ENCODE results near the gene HDAC7. TPM values are rescaled to one million over a fixed set of nuclear protein-coding genes. Genes with fewer than 3 reads are reported as not detected.
"Not testable (repeated sequence)": the region's sequence is repeated elsewhere in the genome, so short reads cannot be mapped to it uniquely, and the experiment has no call there.

The HDAC7 gene
- total and polyA plus RNA-seq, 4 donors: 13.5 to 64.2 (median 32.0) TPM

- Histone ChIP-seq H3K36me3 (ENCODE audit: control insufficient read depth, insufficient read depth, low read length) (no peaks in the 10 kb centered on the region), H3K27ac (ENCODE audit: low read depth, low read length) (no peak overlapping the region), H3K4me1 (ENCODE audit: control insufficient read depth, insufficient read depth, low read length) (peaks cover 4% of the 10 kb centered on the region), H3K27me3 (ENCODE audit: control insufficient read depth, insufficient read depth, low read length) (no peaks in the 10 kb centered on the region), H3K4me3 (ENCODE audit: low read depth, low read length) (no peak overlapping the region), H3K9me3 (ENCODE audit: control insufficient read depth, insufficient read depth, low read length) (no peaks in the 10 kb centered on the region)
- DNase-seq (ENCODE audit: low read depth in 4 of 6, low spot score in 6 of 6): no peak
- 48% methylated on average over 7 of the region's 12 CpGs for WGBS (ENCODE audit: insufficient coverage)
Observed at GRCh38 chr12:47850153-47851084, 30.7 kb upstream of the HDAC7 start.

GRCh38 chr12:47849261-47849660, 29.6 kb upstream of the HDAC7 start:
- H3K9me3 ChIP-seq (ENCODE audit: control insufficient read depth, insufficient read depth, low read length): no peaks in the 10 kb centered on the region
- no peaks in the 10 kb centered on the region for H3K27me3 ChIP-seq (ENCODE audit: control insufficient read depth, insufficient read depth, low read length)
- no peak overlapping the region for H3K27ac ChIP-seq (ENCODE audit: low read depth, low read length)
- H3K4me3 ChIP-seq (ENCODE audit: low read depth, low read length): no peak overlapping the region
- H3K4me1 ChIP-seq (ENCODE audit: control insufficient read depth, insufficient read depth, low read length): peaks cover 4% of the 10 kb centered on the region
- H3K36me3 ChIP-seq (ENCODE audit: control insufficient read depth, insufficient read depth, low read length): no peaks in the 10 kb centered on the region
- 50% methylated on average over 1 of the region's 5 CpGs for WGBS (ENCODE audit: insufficient coverage)
- no peak for DNase-seq (ENCODE audit: low read depth in 4 of 6, low spot score in 6 of 6)

GRCh38 chr12:47848853-47849252, 29.1 kb upstream of the HDAC7 start:
- H3K27ac ChIP-seq (ENCODE audit: low read depth, low read length): no peak overlapping the region
- WGBS (ENCODE audit: insufficient coverage): 70% methylated on average over 2 of the region's 5 CpGs
- no peaks in the 10 kb centered on the region for H3K36me3 ChIP-seq (ENCODE audit: control insufficient read depth, insufficient read depth, low read length)
- H3K4me1 ChIP-seq (ENCODE audit: control insufficient read depth, insufficient read depth, low read length): peaks cover 4% of the 10 kb centered on the region
- H3K9me3 ChIP-seq (ENCODE audit: control insufficient read depth, insufficient read depth, low read length): no peaks in the 10 kb centered on the region
- no peaks in the 10 kb centered on the region for H3K27me3 ChIP-seq (ENCODE audit: control insufficient read depth, insufficient read depth, low read length)
- DNase-seq (ENCODE audit: low read depth in 4 of 6, low spot score in 6 of 6): no peak
- H3K4me3 ChIP-seq (ENCODE audit: low read depth, low read length): no peak overlapping the region

GRCh38 chr12:47846294-47846996, 26.7 kb upstream of the HDAC7 start:
- H3K4me1 ChIP-seq (ENCODE audit: control insufficient read depth, insufficient read depth, low read length): no peaks in the 10 kb centered on the region
- H3K27me3 ChIP-seq (ENCODE audit: control insufficient read depth, insufficient read depth, low read length): no peaks in the 10 kb centered on the region
- no peaks in the 10 kb centered on the region for H3K9me3 ChIP-seq (ENCODE audit: control insufficient read depth, insufficient read depth, low read length)
- H3K4me3 ChIP-seq (ENCODE audit: low read depth, low read length): no peak overlapping the region
- no peak overlapping the region for H3K27ac ChIP-seq (ENCODE audit: low read depth, low read length)
- no peak for DNase-seq (ENCODE audit: low read depth in 4 of 6, low spot score in 6 of 6)
- H3K36me3 ChIP-seq (ENCODE audit: control insufficient read depth, insufficient read depth, low read length): no peaks in the 10 kb centered on the region
- WGBS (ENCODE audit: insufficient coverage): 88% methylated on average over 13 of the region's 14 CpGs

- no peak for DNase-seq (ENCODE audit: low read depth in 4 of 6, low spot score in 6 of 6)
- Histone ChIP-seq H3K4me1 (ENCODE audit: control insufficient read depth, insufficient read depth, low read length) (no peaks in the 10 kb centered on the region), H3K9me3 (ENCODE audit: control insufficient read depth, insufficient read depth, low read length) (no peaks in the 10 kb centered on the region), H3K27me3 (ENCODE audit: control insufficient read depth, insufficient read depth, low read length) (no peaks in the 10 kb centered on the region), H3K27ac (ENCODE audit: low read depth, low read length) (no peak overlapping the region), H3K4me3 (ENCODE audit: low read depth, low read length) (no peak overlapping the region), H3K36me3 (ENCODE audit: control insufficient read depth, insufficient read depth, low read length) (no peaks in the 10 kb centered on the region)
- 92% methylated on average over 7 of the region's 8 CpGs for WGBS (ENCODE audit: insufficient coverage)
Observed at GRCh38 chr12:47845081-47845480, 25.4 kb upstream of the HDAC7 start.

GRCh38 chr12:47844264-47845019, 24.7 kb upstream of the HDAC7 start:
- no peak for DNase-seq (ENCODE audit: low read depth in 4 of 6, low spot score in 6 of 6)
- H3K4me1 ChIP-seq (ENCODE audit: control insufficient read depth, insufficient read depth, low read length): no peaks in the 10 kb centered on the region

GRCh38 chr12:47843226-47843980, 23.7 kb upstream of the HDAC7 start:
- H3K27me3 ChIP-seq (ENCODE audit: control insufficient read depth, insufficient read depth, low read length): no peaks in the 10 kb centered on the region

More at GRCh38 chr12:47844264-47845019, 24.7 kb upstream of the HDAC7 start:
- Histone ChIP-seq H3K9me3 (ENCODE audit: control insufficient read depth, insufficient read depth, low read length) (no peaks in the 10 kb centered on the region), H3K36me3 (ENCODE audit: control insufficient read depth, insufficient read depth, low read length) (no peaks in the 10 kb centered on the region), H3K4me3 (ENCODE audit: low read depth, low read length) (no peak overlapping the region), H3K27ac (ENCODE audit: low read depth, low read length) (no peak overlapping the region), H3K27me3 (ENCODE audit: control insufficient read depth, insufficient read depth, low read length) (no peaks in the 10 kb centered on the region)
- WGBS (ENCODE audit: insufficient coverage): 82% methylated on average over 24 of the region's 28 CpGs

GRCh38 chr12:47842543-47842942, 22.8 kb upstream of the HDAC7 start:
- H3K27me3 ChIP-seq (ENCODE audit: control insufficient read depth, insufficient read depth, low read length); H3K9me3 ChIP-seq (ENCODE audit: control insufficient read depth, insufficient read depth, low read length); H3K27ac ChIP-seq (ENCODE audit: low read depth, low read length); H3K4me1 ChIP-seq (ENCODE audit: control insufficient read depth, insufficient read depth, low read length); H3K36me3 ChIP-seq (ENCODE audit: control insufficient read depth, insufficient read depth, low read length); DNase-seq (ENCODE audit: low read depth in 4 of 6, low spot score in 6 of 6); H3K4me3 ChIP-seq (ENCODE audit: low read depth, low read length): not testable (repeated sequence)
- 92% methylated on average over 2 of the region's 12 CpGs for WGBS (ENCODE audit: insufficient coverage)

More at GRCh38 chr12:47843226-47843980, 23.7 kb upstream of the HDAC7 start:
- 75% methylated on average over 18 of the region's 25 CpGs for WGBS (ENCODE audit: insufficient coverage)
- Histone ChIP-seq H3K27ac (ENCODE audit: low read depth, low read length) (no peak overlapping the region), H3K4me3 (ENCODE audit: low read depth, low read length) (no peak overlapping the region), H3K9me3 (ENCODE audit: control insufficient read depth, insufficient read depth, low read length) (no peaks in the 10 kb centered on the region), H3K4me1 (ENCODE audit: control insufficient read depth, insufficient read depth, low read length) (no peaks in the 10 kb centered on the region), H3K36me3 (ENCODE audit: control insufficient read depth, insufficient read depth, low read length) (no peaks in the 10 kb centered on the region)
- no peak for DNase-seq (ENCODE audit: low read depth in 4 of 6, low spot score in 6 of 6)

GRCh38 chr12:47841910-47842309, 22.2 kb upstream of the HDAC7 start:
- DNase-seq (ENCODE audit: low read depth in 4 of 6, low spot score in 6 of 6): no peak
- no peaks in the 10 kb centered on the region for H3K36me3 ChIP-seq (ENCODE audit: control insufficient read depth, insufficient read depth, low read length)
- WGBS (ENCODE audit: insufficient coverage): 42% methylated on average over 1 of the region's 4 CpGs
- no peak overlapping the region for H3K27ac ChIP-seq (ENCODE audit: low read depth, low read length)
- no peaks in the 10 kb centered on the region for H3K4me1 ChIP-seq (ENCODE audit: control insufficient read depth, insufficient read depth, low read length)
- no peak overlapping the region for H3K4me3 ChIP-seq (ENCODE audit: low read depth, low read length)
- H3K27me3 ChIP-seq (ENCODE audit: control insufficient read depth, insufficient read depth, low read length): no peaks in the 10 kb centered on the region
- H3K9me3 ChIP-seq (ENCODE audit: control insufficient read depth, insufficient read depth, low read length): no peaks in the 10 kb centered on the region

All from spinal cord (tissue), 10 donors.